ENCODE data around the gene ZNF117.
"Not testable (repeated sequence)": the region's sequence is repeated elsewhere in the genome, so short reads cannot be mapped to it uniquely, and the experiment has no call there.

ZNF117 gene

DNA sequence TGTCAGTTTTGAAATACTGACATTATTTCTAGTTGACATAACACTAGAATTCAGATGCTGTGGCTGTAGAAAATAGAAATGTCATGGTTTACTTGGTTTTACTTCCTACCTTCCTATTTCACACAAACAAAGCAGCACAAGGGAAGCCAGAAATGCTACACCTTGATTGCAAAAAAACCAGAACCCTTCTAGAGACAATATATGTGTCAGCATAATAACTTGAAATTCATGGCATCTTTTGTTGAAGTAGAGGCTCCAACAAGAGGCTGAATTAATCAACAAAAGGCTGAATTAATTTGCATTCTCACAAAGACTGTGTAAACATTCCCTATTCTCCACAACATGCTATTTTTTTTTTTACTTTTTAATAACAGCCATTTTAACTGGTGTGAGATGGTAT, 25.2 kb downstream of the ZNF117 start:
- TF ChIP-seq, protein P1, sequence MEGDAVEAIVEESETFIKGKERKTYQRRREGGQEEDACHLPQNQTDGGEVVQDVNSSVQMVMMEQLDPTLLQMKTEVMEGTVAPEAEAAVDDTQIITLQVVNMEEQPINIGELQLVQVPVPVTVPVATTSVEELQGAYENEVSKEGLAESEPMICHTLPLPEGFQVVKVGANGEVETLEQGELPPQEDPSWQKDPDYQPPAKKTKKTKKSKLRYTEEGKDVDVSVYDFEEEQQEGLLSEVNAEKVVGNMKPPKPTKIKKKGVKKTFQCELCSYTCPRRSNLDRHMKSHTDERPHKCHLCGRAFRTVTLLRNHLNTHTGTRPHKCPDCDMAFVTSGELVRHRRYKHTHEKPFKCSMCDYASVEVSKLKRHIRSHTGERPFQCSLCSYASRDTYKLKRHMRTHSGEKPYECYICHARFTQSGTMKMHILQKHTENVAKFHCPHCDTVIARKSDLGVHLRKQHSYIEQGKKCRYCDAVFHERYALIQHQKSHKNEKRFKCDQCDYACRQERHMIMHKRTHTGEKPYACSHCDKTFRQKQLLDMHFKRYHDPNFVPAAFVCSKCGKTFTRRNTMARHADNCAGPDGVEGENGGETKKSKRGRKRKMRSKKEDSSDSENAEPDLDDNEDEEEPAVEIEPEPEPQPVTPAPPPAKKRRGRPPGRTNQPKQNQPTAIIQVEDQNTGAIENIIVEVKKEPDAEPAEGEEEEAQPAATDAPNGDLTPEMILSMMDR (IDR thresholded peaks at IDR 0.05; ENCODE audit: insufficient read depth, missing control alignments): no peak
- DNase-seq (ENCODE audit: insufficient read length, low spot score) (no peak), FAIRE-seq (no peak)

DNA sequence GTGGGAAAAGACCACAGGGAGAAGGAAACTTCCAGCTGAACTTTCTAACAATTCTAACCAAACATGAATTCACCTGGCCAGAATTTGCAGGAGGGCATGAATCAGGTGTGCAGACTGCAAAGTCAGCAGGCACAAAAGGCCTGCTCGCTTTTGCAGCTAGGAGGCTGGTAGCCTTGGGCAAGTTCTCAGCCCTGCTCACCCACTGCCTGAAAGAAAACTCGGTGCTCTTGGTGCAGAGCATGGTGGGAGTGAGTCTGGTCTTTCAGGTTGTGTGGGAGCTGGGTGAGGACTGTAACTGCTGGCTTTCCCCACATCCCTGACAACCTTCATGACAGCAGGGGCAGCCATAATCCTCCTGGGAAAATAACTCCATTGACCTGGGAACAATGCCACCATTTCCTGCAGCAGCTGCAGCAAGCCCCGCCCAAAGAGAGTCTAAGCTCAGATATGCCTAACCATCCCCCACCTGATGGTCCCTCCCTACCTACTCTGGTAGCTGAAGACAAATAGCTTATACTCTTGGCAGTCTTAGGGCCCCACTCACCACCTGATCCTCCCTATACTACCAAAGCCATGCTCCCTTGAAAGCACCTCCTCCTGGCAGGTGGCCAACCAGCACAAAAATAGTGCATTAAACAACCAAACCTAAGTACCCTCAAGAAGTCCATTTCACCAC, 31.6 kb downstream of the ZNF117 start:
- TF ChIP-seq, protein P1 (IDR thresholded peaks at IDR 0.05; ENCODE audit: insufficient read depth, missing control alignments): no peak
- FAIRE-seq (no peak), DNase-seq (ENCODE audit: insufficient read length, low spot score) (no peak)

DNA sequence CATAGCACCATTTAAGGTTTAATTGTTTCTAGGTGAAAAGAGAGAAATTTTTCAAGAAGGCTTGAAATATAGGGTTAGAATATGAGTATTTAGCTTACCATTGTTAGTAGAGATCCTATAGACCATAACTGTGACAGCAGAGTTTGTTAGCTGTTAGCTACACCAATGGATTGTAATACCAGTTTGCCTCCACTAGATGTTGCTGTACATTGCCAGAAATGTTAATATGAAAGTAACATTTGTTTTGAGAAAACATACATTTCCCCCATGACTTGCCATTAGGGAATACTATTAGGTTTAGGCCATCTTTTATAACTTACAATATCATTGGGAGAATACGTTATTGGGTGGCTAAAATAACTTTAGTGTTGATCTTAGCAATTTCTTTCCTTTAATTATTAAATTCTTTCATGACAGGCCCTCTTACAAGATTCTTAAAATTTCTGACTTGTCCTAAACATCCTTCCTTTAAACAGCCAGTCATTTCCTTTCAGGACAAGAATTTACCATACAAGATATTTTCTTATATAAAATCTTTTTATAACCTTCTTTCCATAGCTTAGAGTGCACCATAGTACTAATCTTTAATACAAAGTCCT, 39.5 kb downstream of the ZNF117 start:
- DNase-seq (ENCODE audit: insufficient read length, low spot score) (no peak), FAIRE-seq (peak; percentile 89)
- TF ChIP-seq, protein P1 (IDR thresholded peaks at IDR 0.05; ENCODE audit: insufficient read depth, missing control alignments): peak; percentile 75

DNA sequence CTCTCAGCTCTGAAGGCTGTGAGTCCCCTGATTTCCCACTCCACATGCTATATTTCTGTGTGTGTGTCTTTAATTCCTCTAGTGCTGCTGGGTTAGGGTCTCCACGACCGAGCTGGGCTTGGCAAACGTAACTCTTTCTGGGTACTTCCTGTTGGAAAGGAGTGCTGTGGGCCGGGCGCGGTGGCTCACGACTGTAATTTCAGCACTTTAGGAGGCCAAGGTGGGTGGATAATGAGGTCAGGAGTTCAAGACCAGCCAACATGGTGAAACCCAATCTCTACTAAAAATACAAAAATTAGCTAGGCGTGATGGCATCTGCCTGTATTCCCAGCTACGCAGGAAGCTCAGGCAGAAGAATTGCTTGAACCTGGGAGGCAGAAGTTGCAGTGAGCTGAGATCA, 40.2 kb downstream of the ZNF117 start:
- not testable (repeated sequence) for FAIRE-seq; DNase-seq (ENCODE audit: insufficient read length, low spot score)

DNA sequence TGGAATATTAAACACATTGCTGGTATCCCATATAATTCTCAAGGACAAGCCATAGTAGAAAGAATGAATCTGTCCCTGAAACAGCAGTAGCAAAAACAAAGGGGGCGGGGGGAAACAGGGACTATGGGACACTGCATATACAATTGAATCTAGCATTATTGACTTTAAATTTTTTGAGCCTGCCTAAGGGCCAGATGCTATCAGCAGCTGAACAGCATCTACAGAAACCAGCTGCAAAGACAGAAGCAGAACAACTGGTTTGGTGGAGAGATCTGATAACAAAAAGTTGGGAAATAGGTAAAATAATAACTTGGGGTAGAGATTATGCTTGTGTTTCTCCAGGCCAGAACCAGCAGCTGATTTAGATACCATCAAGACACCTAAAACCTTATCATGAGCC, 42.1 kb downstream of the ZNF117 start:
- not testable (repeated sequence) for FAIRE-seq; DNase-seq (ENCODE audit: insufficient read length, low spot score)

DNA sequence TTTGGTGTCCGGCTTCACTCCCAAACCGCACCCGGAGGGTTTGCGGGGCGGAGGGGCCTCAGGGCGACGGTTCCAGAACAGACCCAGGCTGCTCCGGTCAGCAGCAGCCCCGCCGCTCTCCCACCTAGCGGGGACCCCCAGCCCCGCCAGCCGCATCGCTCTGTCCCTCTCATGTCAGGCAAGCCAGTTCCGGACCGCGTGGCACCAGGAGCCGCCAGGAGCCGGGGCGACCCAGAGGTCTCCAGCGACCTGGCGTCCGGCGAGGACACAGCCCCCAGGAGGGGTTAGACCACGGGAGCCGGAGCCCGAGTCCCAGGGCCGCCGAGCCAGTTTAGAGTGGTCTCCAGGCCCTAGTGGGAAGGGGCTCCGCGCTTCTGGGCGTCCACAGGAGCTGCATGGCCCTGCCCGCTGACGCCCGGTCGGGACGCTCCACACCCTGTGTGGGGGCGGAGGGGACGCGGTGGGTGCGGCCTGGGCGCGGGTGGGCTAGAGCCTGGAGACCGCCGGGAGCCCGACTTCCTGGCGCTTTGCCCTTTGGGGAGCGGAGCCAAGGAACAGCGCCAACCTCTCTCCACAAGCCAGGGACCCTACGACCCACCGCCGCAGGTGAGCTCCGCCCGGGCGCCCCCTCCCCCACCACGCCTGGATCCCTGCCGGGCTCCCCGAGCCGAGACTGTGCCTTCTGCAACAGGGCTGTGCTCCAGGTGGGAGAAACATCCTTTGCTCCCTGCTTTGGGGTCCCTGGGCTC, 43.4 kb downstream of the ZNF117 start:
- DNase-seq (ENCODE audit: insufficient read length, low spot score) (no peak), FAIRE-seq (no peak)

DNA sequence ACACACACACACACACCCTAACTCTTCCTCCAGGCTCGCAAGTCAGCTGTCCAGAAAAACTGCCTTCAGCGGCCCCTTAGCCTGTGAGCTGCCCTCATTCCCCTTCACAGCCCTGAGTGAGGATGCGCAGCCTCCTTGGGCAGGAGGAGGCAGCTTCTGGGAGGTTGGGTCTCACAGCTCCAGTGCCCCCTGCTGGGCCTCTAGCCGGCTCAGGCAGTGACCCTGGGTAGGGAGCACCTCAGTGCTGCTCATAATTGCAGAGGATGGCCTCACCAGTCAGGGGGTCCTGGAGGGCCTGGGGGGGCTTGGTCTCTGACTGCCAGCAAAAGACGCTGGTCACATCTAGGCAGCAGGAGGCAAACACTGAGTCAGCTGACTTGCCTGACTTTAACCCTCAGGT, 44.1 kb downstream of the ZNF117 start:
- DNase-seq (ENCODE audit: insufficient read length, low spot score) (no peak), FAIRE-seq (no peak)
- TF ChIP-seq, protein P1 (IDR thresholded peaks at IDR 0.05; ENCODE audit: insufficient read depth, missing control alignments): no peak

More for the DNA sequence above, 43.4 kb downstream of the ZNF117 start:
- TF ChIP-seq, protein P1 (IDR thresholded peaks at IDR 0.05; ENCODE audit: insufficient read depth, missing control alignments): no peak

Data from D721Med (cell line).